Measurements from ENCODE around the gene SPHK1. TPM values are rescaled to one million over a fixed set of nuclear protein-coding genes. Genes with fewer than 3 reads are reported as not detected.

SPHK1 gene
- total and polyA plus RNA-seq, 8 donors: 5.1 to 46.3 (median 10.2) TPM

GRCh38 chr17:76420356-76421043, 36.1 kb downstream of the SPHK1 start:
- no peaks in the 10 kb centered on the region for H3K27me3 ChIP-seq
- 70 to 76% methylated on average over 10 of the region's 10 CpGs for WGBS, 2 donors
- intact Hi-C loops (cut with DNase I): no loop called here
- H3K27ac ChIP-seq: no peak overlapping the region
- FAIRE-seq: no peak
- no peaks in the 10 kb centered on the region for H3K36me3 ChIP-seq
- no peaks in the 10 kb centered on the region for H3K9me3 ChIP-seq
- no peak for DNase-seq
- H3K4me3 ChIP-seq: no peak overlapping the region
- TF ChIP-seq, protein P1, sequence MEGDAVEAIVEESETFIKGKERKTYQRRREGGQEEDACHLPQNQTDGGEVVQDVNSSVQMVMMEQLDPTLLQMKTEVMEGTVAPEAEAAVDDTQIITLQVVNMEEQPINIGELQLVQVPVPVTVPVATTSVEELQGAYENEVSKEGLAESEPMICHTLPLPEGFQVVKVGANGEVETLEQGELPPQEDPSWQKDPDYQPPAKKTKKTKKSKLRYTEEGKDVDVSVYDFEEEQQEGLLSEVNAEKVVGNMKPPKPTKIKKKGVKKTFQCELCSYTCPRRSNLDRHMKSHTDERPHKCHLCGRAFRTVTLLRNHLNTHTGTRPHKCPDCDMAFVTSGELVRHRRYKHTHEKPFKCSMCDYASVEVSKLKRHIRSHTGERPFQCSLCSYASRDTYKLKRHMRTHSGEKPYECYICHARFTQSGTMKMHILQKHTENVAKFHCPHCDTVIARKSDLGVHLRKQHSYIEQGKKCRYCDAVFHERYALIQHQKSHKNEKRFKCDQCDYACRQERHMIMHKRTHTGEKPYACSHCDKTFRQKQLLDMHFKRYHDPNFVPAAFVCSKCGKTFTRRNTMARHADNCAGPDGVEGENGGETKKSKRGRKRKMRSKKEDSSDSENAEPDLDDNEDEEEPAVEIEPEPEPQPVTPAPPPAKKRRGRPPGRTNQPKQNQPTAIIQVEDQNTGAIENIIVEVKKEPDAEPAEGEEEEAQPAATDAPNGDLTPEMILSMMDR (IDR thresholded peaks at IDR 0.05): no peak
- no peak for ATAC-seq
- H3K4me1 ChIP-seq: no peaks in the 10 kb centered on the region

DNA sequence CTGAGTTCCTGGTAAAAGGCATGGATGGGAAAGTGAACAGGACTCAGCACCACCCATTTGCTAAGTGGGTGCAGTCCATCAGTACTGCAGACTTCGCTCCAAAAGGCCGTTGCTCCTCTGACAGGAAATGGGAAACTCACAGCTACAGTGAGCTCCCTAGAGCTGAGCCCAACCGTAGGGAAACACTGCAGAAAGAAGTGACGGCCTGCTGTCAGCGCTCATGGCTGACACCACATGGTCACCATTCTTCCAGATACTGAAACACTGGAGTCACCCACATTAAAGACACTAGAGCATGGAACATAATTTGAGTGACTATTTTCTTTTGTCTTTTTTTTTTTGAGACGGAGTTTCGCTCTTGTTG, 36.6 kb downstream of the SPHK1 start:
- FAIRE-seq (no peak), ATAC-seq (peak; percentile 11 to 50 (median 40)), DNase-seq (no peak)
- Histone ChIP-seq H3K36me3 (no peaks in the 10 kb centered on the region), H3K4me1 (no peaks in the 10 kb centered on the region), H3K27ac (no peak overlapping the region), H3K9me3 (no peaks in the 10 kb centered on the region), H3K27me3 (no peaks in the 10 kb centered on the region), H3K4me3 (no peak overlapping the region)
- TF ChIP-seq, protein P1 (IDR thresholded peaks at IDR 0.05): no peak
- intact Hi-C loops (cut with DNase I): no loop called here
- 70 to 71% methylated on average over 7 of the region's 7 CpGs for WGBS, 2 donors

GRCh38 chr17:76422406-76422805, 38.0 kb downstream of the SPHK1 start:
- WGBS, 2 donors: 94 to 97% methylated on average over 8 of the region's 8 CpGs
- intact Hi-C loops (cut with DNase I): no loop called here
- no peak for DNase-seq
- Histone ChIP-seq H3K4me1 (no peaks in the 10 kb centered on the region), H3K27me3 (no peaks in the 10 kb centered on the region), H3K36me3 (no peaks in the 10 kb centered on the region), H3K9me3 (no peaks in the 10 kb centered on the region), H3K4me3 (no peak overlapping the region), H3K27ac (no peak overlapping the region)
- TF ChIP-seq, protein P1 (IDR thresholded peaks at IDR 0.05): no peak
- no peak for FAIRE-seq
- ATAC-seq: no peak

DNA sequence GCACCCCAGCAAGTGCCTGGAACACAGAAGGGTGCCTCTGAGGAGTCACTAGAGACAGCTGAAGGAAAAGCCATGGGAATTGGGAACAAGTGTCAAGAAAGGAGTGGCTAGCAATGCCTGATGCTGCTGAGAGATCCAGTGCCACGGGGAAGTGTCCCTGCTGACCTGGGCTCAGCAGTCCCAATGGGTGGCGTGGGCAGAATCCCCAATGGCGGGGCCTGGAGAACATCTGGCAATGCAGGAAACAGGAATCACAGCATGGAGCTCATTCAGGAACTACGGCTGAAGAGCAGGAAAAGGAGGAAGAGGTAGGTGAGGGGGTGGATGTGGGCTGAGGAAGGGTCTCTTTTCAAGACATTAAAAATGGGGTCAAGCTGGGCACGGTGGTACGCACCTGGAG, 38.5 kb downstream of the SPHK1 start:
- H3K27me3 ChIP-seq: no peaks in the 10 kb centered on the region
- no peak overlapping the region for H3K27ac ChIP-seq
- intact Hi-C loops (cut with DNase I): no loop called here
- TF ChIP-seq, protein P1 (IDR thresholded peaks at IDR 0.05): no peak
- DNase-seq (no peak), ATAC-seq (no peak), FAIRE-seq (no peak)
- H3K9me3 ChIP-seq: no peaks in the 10 kb centered on the region
- H3K36me3 ChIP-seq: no peaks in the 10 kb centered on the region
- H3K4me1 ChIP-seq: no peaks in the 10 kb centered on the region
- 94% methylated on average over 6 of the region's 6 CpGs for WGBS, 2 donors
- H3K4me3 ChIP-seq: no peak overlapping the region

DNA sequence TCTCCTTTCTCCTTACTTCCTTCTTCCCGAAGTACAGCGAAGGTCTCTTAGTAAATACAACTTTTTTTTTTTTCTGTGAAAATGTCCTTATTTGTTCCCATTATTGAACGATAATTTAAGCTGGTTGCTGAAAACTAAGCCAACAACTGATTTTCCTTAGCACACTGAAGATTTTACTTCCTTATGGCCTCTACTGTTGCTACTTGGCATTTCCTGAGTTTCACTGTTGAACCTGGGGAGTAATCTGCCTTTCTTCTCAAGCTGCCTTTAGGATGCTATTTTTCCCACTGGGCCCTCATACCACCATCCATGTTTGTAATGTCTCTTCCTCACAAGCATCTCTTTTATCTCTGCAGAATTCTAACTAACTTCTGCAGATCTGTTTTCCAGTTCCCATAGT, 42.4 kb downstream of the SPHK1 start:
- FAIRE-seq (no peak), ATAC-seq (no peak), DNase-seq (no peak)
- 83 to 87% methylated on average over 3 of the region's 3 CpGs for WGBS, 2 donors
- TF ChIP-seq, protein P1 (IDR thresholded peaks at IDR 0.05): no peak
- Histone ChIP-seq H3K4me1 (no peaks in the 10 kb centered on the region), H3K27me3 (no peaks in the 10 kb centered on the region), H3K27ac (no peak overlapping the region), H3K4me3 (no peak overlapping the region), H3K9me3 (no peaks in the 10 kb centered on the region), H3K36me3 (no peaks in the 10 kb centered on the region)
- intact Hi-C loops (cut with DNase I): no loop called here
